Colonic mucosa (tissue), 4 donors: ENCODE results near the gene ZDHHC9. TPM values are rescaled to one million over a fixed set of nuclear protein-coding genes. Genes with fewer than 3 reads are reported as not detected.

Experiments used
- DNase-seq: peaks from one replicate; pipeline ENCODE4 v3.0.0-alpha.2; 2020
- H3K27ac ChIP-seq: fragments of 200-600 bp; one replicate; pipeline ENCODE4 v1.8.0; 2021
- H3K27me3 ChIP-seq: fragments of 200-600 bp; one replicate; pipeline ENCODE4 v1.8.0; 2021
- H3K36me3 ChIP-seq: fragments of 200-600 bp; one replicate; pipeline ENCODE4 v1.8.0; 2021
- H3K4me1 ChIP-seq: fragments of 200-600 bp; one replicate; pipeline ENCODE4 v1.8.0; 2021; ENCODE audit warnings: mild to moderate bottlenecking
- H3K4me3 ChIP-seq: fragments of 200-600 bp; one replicate; pipeline ENCODE4 v1.8.0; 2021
- H3K9ac ChIP-seq, 2 donors: one replicate each; pipeline ENCODE4 v1.7.0; 2013; ENCODE audit warnings: control low read depth in 2 of 2, low read depth in 2 of 2, low read length in 2 of 2
- H3K9me3 ChIP-seq: fragments of 200-600 bp; one replicate; pipeline ENCODE4 v1.8.0; 2021
- intact Hi-C: fragments of 100-400 bp; cut with DNase I; formaldehyde crosslinking; loops from one replicate; pipeline ENCODE4 v1.14.1; 2022
- total RNA-seq, 2 donors: library from RNA; stranded (reverse); fragmentation: NEBNext Ultra II Directional in 1 of 2; extraction: Animal tissue kit (Norgen Biotek cat#: 25700) in 1 of 2; gene quantifications; one replicate each; pipeline ENCODE4 v1.2.1, GENCODE V29; 2021
- TF ChIP-seq, protein P1 (sequence below): fragments of 200-600 bp; IDR thresholded peaks from one replicate; pipeline ENCODE4 v1.8.0; 2022; ENCODE audit warnings: antibody characterized with exemption, mild to moderate bottlenecking
- donor health status: healthy.
- donor health status: DM: no; HTN: no; CAD: no.
- donor health status: DM: no; HTN: no; CAD: no.

ZDHHC9 gene
- total RNA-seq, 2 donors from 2014 or later = 39.5 to 41.5 TPM

DNA sequence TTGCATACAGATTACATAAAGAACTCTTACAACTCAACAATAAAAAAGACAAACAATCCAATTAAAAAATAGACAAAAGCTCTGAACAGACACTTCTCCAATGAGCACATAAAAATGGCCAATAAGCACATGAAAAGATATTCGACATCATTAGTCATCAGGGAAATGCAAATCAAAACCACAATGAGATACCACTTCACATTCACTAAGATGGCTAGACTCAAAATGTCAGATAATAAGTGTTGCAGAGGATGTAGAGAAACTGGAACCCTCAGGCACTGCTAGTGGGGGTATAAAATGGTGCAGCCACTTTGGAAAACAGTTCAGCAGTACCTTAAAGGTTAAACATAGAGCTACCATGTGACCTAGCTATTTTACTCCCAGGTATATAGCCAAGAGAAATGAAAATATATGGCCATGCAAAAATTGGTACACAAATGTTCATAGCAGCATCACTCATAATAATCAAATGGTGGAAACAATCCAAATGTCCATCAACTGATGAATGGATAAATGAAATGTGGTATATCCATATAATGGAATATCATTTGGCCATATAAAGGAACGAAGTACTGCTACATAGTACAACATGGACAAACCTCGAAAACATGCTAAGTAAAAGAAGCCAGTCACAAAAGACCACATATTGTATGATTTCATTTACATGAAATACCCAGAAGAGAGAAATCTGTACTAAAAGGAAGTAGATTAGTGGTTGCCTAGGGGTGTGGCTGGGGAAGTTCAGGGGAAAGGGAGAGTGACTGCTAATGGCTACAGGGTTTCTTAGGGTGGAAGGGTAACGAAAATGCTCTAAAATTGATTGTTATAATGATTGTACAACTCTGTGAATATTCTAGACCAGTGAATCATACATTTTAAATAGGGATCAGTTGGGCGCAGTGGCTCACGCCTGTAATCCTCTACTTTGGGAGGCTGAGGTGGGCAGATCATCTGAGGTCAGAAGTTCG, 34.6 kb downstream of the ZDHHC9 start:
- Histone ChIP-seq H3K9me3 (no peaks in the 10 kb centered on the region), H3K27ac (no peak overlapping the region), H3K4me3 (no peak overlapping the region), H3K27me3 (no peaks in the 10 kb centered on the region), H3K9ac (no peak overlapping the region), H3K4me1 (no peaks in the 10 kb centered on the region), H3K36me3 (no peaks in the 10 kb centered on the region)
- TF ChIP-seq, protein P1, sequence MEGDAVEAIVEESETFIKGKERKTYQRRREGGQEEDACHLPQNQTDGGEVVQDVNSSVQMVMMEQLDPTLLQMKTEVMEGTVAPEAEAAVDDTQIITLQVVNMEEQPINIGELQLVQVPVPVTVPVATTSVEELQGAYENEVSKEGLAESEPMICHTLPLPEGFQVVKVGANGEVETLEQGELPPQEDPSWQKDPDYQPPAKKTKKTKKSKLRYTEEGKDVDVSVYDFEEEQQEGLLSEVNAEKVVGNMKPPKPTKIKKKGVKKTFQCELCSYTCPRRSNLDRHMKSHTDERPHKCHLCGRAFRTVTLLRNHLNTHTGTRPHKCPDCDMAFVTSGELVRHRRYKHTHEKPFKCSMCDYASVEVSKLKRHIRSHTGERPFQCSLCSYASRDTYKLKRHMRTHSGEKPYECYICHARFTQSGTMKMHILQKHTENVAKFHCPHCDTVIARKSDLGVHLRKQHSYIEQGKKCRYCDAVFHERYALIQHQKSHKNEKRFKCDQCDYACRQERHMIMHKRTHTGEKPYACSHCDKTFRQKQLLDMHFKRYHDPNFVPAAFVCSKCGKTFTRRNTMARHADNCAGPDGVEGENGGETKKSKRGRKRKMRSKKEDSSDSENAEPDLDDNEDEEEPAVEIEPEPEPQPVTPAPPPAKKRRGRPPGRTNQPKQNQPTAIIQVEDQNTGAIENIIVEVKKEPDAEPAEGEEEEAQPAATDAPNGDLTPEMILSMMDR = no peak
- intact Hi-C loops = no loop called here
- no peak for DNase-seq

DNA sequence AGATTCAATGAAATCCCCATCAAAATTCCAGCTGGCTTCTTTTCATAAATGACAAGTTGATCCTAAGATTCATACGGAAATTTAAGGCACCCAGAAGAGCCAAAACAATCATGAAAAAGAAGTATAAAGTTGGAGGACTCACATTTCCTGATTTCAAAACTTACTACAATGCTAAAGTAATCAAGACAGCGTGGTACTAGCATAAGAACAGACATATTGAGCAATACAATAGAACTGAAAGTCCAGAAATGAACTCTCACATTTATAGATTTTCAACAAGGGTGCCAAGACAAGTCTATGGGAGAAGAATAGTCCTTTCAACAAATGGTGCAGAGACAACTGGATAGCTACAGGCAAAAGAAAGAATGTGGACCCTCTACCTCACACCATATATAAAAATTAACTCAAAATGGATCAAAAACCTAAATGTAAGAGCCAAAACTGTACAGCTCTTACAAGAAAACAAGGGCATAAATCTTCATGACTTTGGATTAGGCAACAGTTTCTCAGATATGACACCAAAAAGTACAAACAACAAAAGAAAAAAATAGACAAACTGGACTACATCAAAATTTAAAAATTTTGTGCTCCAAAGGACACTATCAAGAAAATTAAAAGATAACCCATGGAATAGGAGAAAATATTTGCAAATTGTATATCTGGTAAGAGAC, 35.4 kb downstream of the ZDHHC9 start:
- TF ChIP-seq, protein P1 = no peak
- no peaks in the 10 kb centered on the region for H3K4me1 ChIP-seq
- H3K9me3 ChIP-seq = no peaks in the 10 kb centered on the region
- no peak overlapping the region for H3K4me3 ChIP-seq
- H3K27me3 ChIP-seq = no peaks in the 10 kb centered on the region
- H3K9ac ChIP-seq = no peak overlapping the region
- intact Hi-C loops = no loop called here
- H3K27ac ChIP-seq = no peak overlapping the region
- no peaks in the 10 kb centered on the region for H3K36me3 ChIP-seq
- DNase-seq = no peak

DNA sequence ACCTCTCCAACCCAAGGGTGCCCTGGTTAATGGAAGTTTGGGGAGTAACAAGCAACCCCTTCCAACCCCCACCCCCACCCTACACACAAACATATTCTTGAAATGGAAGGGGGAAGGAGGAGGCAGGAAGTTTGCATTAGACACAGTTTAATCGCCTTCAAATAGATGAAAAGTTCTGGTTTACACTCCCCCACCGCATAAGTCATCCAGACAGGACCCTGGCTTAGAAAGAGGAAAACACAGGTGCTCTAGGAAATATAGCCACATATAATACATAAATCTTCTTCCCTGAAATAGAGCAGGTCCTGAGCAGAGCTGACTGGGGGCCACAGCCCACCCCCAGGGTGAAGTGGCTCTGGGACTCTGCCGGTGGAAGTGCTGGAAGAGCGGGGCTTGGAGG, 38.9 kb downstream of the ZDHHC9 start:
- no peaks in the 10 kb centered on the region for H3K27me3 ChIP-seq
- no peaks in the 10 kb centered on the region for H3K9me3 ChIP-seq
- H3K36me3 ChIP-seq = no peaks in the 10 kb centered on the region
- DNase-seq = no peak
- intact Hi-C loops = no loop called here
- TF ChIP-seq, protein P1 = no peak
- no peak overlapping the region for H3K27ac ChIP-seq
- H3K4me1 ChIP-seq = no peaks in the 10 kb centered on the region
- no peak overlapping the region for H3K9ac ChIP-seq
- H3K4me3 ChIP-seq = no peak overlapping the region

DNA sequence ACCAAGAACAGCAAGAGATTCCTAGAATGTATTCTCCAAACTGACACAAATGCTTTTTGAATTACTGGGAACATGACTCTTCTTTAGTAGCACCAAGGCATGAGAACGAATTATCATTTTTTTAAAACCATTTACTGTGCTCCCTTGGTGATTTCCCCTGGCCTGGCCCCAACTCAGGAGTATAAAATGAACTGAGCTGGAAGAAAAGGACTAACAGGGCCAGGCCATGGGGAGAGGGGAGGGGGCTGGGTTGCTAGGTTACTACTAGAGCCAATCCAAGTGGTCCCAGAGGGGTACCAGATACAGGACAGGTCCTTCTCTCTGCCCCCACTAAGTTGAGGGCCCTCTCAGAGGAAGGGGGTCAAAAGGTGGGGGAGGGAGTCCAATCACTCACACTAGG, 40.8 kb downstream of the ZDHHC9 start:
- Histone ChIP-seq H3K27me3 (no peaks in the 10 kb centered on the region), H3K27ac (no peak overlapping the region), H3K4me1 (no peaks in the 10 kb centered on the region), H3K4me3 (no peak overlapping the region), H3K36me3 (no peaks in the 10 kb centered on the region), H3K9ac (no peak overlapping the region), H3K9me3 (no peaks in the 10 kb centered on the region)
- intact Hi-C loops = no loop called here
- TF ChIP-seq, protein P1 = no peak
- DNase-seq = no peak

DNA sequence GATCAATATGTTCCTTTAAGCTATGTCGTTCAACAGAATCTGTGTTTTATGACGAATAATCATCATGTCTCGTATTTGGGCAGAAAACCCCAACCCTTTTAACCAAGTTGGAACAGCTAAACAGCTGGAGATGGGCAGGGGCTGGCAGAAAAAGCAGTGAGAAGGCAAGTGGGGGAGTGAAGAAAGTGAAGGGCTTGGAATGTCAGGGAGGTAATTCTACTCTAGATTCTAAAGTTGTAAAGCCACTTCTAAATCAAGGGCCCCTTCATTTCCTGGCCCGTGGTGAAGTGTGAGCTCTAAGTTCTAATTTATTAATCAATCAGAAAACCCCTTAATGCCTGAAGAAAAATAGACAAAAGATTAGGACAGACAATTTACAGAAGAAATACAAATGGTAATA, 43.5 kb downstream of the ZDHHC9 start:
- Histone ChIP-seq H3K27ac (no peak overlapping the region), H3K4me1 (no peaks in the 10 kb centered on the region), H3K9me3 (no peaks in the 10 kb centered on the region), H3K27me3 (no peaks in the 10 kb centered on the region), H3K36me3 (no peaks in the 10 kb centered on the region), H3K9ac (no peak overlapping the region), H3K4me3 (no peak overlapping the region)
- DNase-seq = no peak
- intact Hi-C loops = no loop called here
- TF ChIP-seq, protein P1 = no peak
